ENCODE measurements around the gene SH2B3. TPM values are rescaled to one million over a fixed set of nuclear protein-coding genes. Genes with fewer than 3 reads are reported as not detected.
A peak's percentile ranks its signal among the peaks of the same experiment; 100 is the strongest.

The SH2B3 gene
- total RNA-seq, result 124 TPM

GRCh38 chr12:111405859-111406473 is at the start of gene SH2B3:
Gene SH2B3 (plus strand): TSS chr12:111405923. CDS start chr12:111418146, 12,223 bp downstream.
- no peaks in the 10 kb centered on the region for H3K27me3 ChIP-seq
- H3K4me3 ChIP-seq, result peak within 1 kb of the TSS; percentile 83 to 90
- peaks cover 15 to 39% of the 10 kb centered on the region in 2 donors for H3K4me1 ChIP-seq
- H3K27ac ChIP-seq, result peak within 1 kb of the TSS; percentile 91 to 92
- H3K36me3 ChIP-seq, result no peaks in the 10 kb centered on the region
- intact Hi-C loops (cut with DNase I), result loop anchor here (2.0 kb wide), 3 partner anchors 27 to 193 kb away; partner anchors contain the start of genes ATXN2 and PHETA1
- peak in 1 of 3 experiments; percentile 23 for TF ChIP-seq CTCF (IDR thresholded peaks at IDR 0.05)
- no peak for DNase-seq (ENCODE audit: low spot score in 2 of 2)
- H3K9me3 ChIP-seq, result no peaks in the 10 kb centered on the region

DNA sequence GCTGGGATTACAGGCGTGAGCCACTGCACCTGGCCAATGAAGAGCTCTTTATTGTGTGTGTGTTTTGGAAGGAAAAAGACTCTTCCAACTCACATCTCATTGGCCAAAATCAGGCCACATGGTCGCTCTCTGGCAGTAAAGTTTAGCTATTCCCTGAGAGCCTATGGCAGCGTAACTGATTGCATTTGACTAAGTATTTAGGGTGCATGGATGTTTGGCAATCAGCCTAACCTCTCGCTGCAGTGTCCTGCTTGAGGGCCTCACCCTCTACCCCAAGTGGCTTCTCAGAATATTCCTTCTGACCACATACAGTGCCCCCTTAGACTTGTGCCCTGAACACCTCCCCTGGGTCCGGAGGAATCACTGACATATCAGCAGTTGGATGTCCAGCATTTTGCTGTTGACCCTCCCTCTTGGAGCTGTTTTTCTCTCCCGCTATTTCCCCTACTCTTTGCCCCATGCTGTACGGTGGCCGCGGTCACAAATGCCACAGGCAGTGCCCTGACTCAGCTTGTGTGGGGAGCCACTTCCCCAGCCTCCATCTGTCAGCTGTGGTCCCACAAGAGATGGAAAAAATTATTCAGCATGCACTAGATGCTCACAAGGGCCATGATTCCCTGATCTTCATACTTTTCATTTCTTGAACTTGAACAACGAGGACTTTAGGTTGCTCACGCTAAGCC is 46.4 kb upstream of the SH2B3 start:
- no peak for DNase-seq (ENCODE audit: low spot score in 2 of 2)

GRCh38 chr12:111359914-111360276 is 45.8 kb upstream of the SH2B3 start:
- Histone ChIP-seq H3K27me3 (no peaks in the 10 kb centered on the region), H3K36me3 (peaks cover 14 to 18% of the 10 kb centered on the region in 2 donors), H3K27ac (no peak overlapping the region), H3K9me3 (no peaks in the 10 kb centered on the region), H3K4me1 (no peaks in the 10 kb centered on the region), H3K4me3 (no peak overlapping the region)
- DNase-seq (ENCODE audit: low spot score in 2 of 2), result no peak
- no peak for TF ChIP-seq CTCF (IDR thresholded peaks at IDR 0.05)
- intact Hi-C loops (cut with DNase I), result no loop called here

More for the DNA sequence above, 46.4 kb upstream of the SH2B3 start:
- Histone ChIP-seq H3K36me3 (peaks cover 14 to 17% of the 10 kb centered on the region in 2 donors), H3K27me3 (no peaks in the 10 kb centered on the region), H3K4me1 (no peaks in the 10 kb centered on the region), H3K4me3 (no peak overlapping the region), H3K27ac (no peak overlapping the region), H3K9me3 (no peaks in the 10 kb centered on the region)
- intact Hi-C loops (cut with DNase I), result no loop called here
- no peak for TF ChIP-seq CTCF (IDR thresholded peaks at IDR 0.05)

DNA sequence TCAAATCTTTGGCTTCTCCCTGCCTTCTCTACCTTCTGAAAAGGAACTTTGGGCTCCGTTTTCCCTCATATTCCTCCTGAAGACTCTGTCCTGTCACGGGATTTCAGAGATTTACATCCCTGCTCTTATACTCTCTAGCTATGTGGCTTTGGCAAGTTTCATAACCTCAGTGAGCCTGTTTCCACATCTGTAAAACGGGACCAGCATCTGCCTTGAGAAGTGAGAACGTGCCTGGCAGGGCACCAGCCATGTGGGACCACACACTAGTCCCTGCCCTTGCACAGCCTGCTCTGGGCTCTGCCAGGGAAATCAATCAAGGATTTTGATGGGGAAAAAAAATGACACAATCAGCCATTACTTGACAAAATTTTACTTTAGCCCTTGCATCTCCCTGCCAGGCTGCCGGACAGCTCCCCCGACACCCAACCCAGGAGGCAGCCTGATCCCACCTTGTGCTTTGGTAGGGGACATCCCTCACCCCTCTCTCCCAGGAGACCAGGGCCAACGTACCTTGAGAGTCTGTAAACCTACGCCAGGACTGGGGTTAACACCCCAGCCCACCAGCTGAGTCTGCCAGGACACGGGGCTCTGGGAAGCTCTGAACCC is 45.3 kb upstream of the SH2B3 start:
- H3K4me1 ChIP-seq, result no peaks in the 10 kb centered on the region
- no peak overlapping the region for H3K27ac ChIP-seq
- DNase-seq (ENCODE audit: low spot score in 2 of 2), result no peak
- no peaks in the 10 kb centered on the region for H3K27me3 ChIP-seq
- H3K4me3 ChIP-seq, result no peak overlapping the region
- H3K9me3 ChIP-seq, result no peaks in the 10 kb centered on the region
- no peak for TF ChIP-seq CTCF (IDR thresholded peaks at IDR 0.05)
- peaks cover 14 to 21% of the 10 kb centered on the region in 2 donors for H3K36me3 ChIP-seq
- intact Hi-C loops (cut with DNase I), result no loop called here

GRCh38 chr12:111361073-111361716 is 44.5 kb upstream of the SH2B3 start:
- Histone ChIP-seq H3K27ac (no peak overlapping the region), H3K9me3 (no peaks in the 10 kb centered on the region), H3K4me1 (no peaks in the 10 kb centered on the region), H3K36me3 (peaks cover 14 to 21% of the 10 kb centered on the region in 2 donors), H3K4me3 (no peak overlapping the region), H3K27me3 (no peaks in the 10 kb centered on the region)
- TF ChIP-seq CTCF (IDR thresholded peaks at IDR 0.05), result no peak
- DNase-seq (ENCODE audit: low spot score in 2 of 2), result no peak
- intact Hi-C loops (cut with DNase I), result no loop called here

Data from ascending aorta (tissue), 2 donors.